ENCODE data around the gene OSCAR. TPM values are rescaled to one million over a fixed set of nuclear protein-coding genes. Genes with fewer than 3 reads are reported as not detected.

OSCAR gene, protein sequence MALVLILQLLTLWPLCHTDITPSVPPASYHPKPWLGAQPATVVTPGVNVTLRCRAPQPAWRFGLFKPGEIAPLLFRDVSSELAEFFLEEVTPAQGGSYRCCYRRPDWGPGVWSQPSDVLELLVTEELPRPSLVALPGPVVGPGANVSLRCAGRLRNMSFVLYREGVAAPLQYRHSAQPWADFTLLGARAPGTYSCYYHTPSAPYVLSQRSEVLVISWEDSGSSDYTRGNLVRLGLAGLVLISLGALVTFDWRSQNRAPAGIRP
- total RNA-seq: under 1 TPM; 0.20 to 0.44 TPM
- polyA plus RNA-seq (2013, experiment 1 of 2): 0.14 TPM
- polyA plus RNA-seq (2013, experiment 2 of 2): 0.12 TPM
- long read RNA-seq, experiment 1, partial matches to known transcripts: 0 of 1 reads
- long read RNA-seq, experiment 1, other reads (novel, unspliced or antisense): 1 of 1 reads
- long read RNA-seq, experiment 2, partial matches to known transcripts: 0 of 1 reads
- long read RNA-seq, experiment 2, other reads (novel, unspliced or antisense): 1 of 1 reads
- long read RNA-seq, experiment 3: 0 reads
- long read RNA-seq, experiment 4: 0 reads

DNA sequence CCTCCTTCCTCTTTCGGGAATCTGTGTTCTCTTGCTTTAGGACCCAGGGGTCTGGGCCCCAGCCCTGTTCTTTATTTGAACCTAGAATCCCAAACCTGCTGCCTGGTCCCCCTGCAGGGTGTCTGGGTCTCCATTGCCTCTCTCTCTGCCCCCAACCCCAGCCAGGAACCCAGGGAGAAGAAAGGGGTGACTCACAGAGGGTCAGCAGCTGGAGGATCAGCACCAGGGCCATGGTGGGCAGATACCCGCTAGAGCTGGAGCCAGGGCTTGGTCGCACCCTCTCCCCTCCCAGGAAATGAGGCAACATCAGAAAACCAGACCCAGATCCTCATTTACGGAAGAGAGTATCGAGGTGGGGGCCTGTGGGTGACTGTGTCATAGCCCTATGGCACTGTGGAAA is at the start of gene OSCAR:
Gene OSCAR, minus strand, starts transcription at position 243 of the 400 bp plus-strand sequence. Its CDS starts 11 bp downstream, at position 232.
- H3K27ac Mint-ChIP-seq: no peak within 1 kb of the TSS
- TF ChIP-seq, protein P1, sequence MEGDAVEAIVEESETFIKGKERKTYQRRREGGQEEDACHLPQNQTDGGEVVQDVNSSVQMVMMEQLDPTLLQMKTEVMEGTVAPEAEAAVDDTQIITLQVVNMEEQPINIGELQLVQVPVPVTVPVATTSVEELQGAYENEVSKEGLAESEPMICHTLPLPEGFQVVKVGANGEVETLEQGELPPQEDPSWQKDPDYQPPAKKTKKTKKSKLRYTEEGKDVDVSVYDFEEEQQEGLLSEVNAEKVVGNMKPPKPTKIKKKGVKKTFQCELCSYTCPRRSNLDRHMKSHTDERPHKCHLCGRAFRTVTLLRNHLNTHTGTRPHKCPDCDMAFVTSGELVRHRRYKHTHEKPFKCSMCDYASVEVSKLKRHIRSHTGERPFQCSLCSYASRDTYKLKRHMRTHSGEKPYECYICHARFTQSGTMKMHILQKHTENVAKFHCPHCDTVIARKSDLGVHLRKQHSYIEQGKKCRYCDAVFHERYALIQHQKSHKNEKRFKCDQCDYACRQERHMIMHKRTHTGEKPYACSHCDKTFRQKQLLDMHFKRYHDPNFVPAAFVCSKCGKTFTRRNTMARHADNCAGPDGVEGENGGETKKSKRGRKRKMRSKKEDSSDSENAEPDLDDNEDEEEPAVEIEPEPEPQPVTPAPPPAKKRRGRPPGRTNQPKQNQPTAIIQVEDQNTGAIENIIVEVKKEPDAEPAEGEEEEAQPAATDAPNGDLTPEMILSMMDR (conservative IDR thresholded peaks at IDR 0.05): no peak

DNA sequence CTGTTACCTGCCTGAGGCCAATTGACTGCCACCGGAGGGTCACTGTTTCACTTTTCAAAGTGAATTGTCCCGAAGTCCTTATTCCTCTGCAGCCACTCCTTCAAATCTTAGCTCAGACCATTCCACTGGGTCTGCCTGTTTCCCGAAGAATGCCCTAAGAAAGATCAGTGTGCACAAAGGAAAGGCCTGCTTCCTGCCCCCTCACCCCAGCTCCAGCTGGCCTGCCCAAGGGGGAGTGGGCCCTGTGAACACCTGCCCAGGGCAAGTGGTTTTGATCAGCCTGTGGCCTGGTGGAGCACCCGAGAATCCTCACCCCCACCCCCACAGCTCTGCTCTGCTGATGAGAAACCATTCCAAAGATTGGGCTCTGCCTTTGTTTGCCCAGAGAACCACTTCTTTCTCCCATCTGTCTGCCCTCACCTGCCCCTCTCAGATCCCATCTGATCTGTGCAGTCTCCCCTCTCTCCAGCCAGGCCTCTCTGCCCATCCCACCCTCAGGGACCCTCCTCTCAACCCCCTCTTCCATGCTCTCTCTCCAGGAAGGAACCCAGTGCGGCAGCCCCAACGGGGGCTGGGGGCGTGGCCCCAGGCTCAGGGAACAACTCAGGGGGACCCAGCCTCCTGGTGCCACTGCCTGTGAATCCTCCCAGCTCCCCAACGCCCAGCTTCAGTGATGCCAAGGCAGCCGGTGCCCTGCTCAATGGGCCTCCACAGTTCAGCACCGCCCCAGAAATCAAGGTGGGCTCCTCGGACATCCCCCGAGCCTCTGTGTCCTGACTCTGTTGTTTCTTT is 48.6 kb upstream of the OSCAR start:
- Histone ChIP-seq H3K36me3 (ENCODE audit: control insufficient read depth, insufficient read depth, low read length) (peaks cover 90% of the 10 kb centered on the region), H3K4me1 (ENCODE audit: control insufficient read depth, insufficient read depth, low read length) (no peaks in the 10 kb centered on the region), H3K4me3 (ENCODE audit: low read length) (no peak overlapping the region), H3K27me3 (ENCODE audit: control insufficient read depth, insufficient read depth, low read length, poor library complexity, severe bottlenecking) (no peaks in the 10 kb centered on the region), H3K27ac (ENCODE audit: low read depth, low read length) (no peak overlapping the region), H3K9ac (ENCODE audit: extremely low read depth, low read length, poor library complexity, severe bottlenecking) (no peak overlapping the region), H3K9me3 (ENCODE audit: control insufficient read depth, low read length) (no peaks in the 10 kb centered on the region)
- Mint-ChIP-seq H3K36me3 (ENCODE audit: low read depth) (peaks cover 74% of the 10 kb centered on the region), H3K27ac (peak overlapping the region; percentile 26), H3K9me3 (no peaks in the 10 kb centered on the region), H3K27me3 (ENCODE audit: insufficient read depth) (no peaks in the 10 kb centered on the region), H3K4me1 (no peaks in the 10 kb centered on the region), H3K4me3 (no peak overlapping the region)
- TF ChIP-seq, protein P1 (conservative IDR thresholded peaks at IDR 0.05): no peak
- DNase-seq: no peak
- WGBS, 2 experiments (ENCODE audit: insufficient coverage in 1 of 2, insufficient read length in 1 of 2): 92 to 96% methylated on average over 7 to 12 of the region's 12 CpGs

More for the DNA sequence above, at the start of gene OSCAR:
- Histone ChIP-seq H3K36me3 (ENCODE audit: control insufficient read depth, insufficient read depth, low read length) (peaks cover 4% of the 10 kb centered on the region), H3K27me3 (ENCODE audit: control insufficient read depth, insufficient read depth, low read length, poor library complexity, severe bottlenecking) (peaks cover 16% of the 10 kb centered on the region), H3K4me3 (ENCODE audit: low read length) (no peak within 1 kb of the TSS), H3K27ac (ENCODE audit: low read depth, low read length) (no peak within 1 kb of the TSS), H3K9ac (ENCODE audit: extremely low read depth, low read length, poor library complexity, severe bottlenecking) (no peak within 1 kb of the TSS), H3K4me1 (ENCODE audit: control insufficient read depth, insufficient read depth, low read length) (no peaks in the 10 kb centered on the region), H3K9me3 (ENCODE audit: control insufficient read depth, low read length) (no peaks in the 10 kb centered on the region)
- WGBS, 2 experiments (ENCODE audit: insufficient coverage in 1 of 2, insufficient read length in 1 of 2): 93 to 100% methylated on average over 3 to 5 of the region's 5 CpGs
- peak; percentile 52 for DNase-seq
- Mint-ChIP-seq H3K36me3 (ENCODE audit: low read depth) (peaks cover 6% of the 10 kb centered on the region), H3K4me3 (no peak within 1 kb of the TSS), H3K27me3 (ENCODE audit: insufficient read depth) (peaks cover 14% of the 10 kb centered on the region), H3K4me1 (peaks cover 3% of the 10 kb centered on the region), H3K9me3 (no peaks in the 10 kb centered on the region)

DNA sequence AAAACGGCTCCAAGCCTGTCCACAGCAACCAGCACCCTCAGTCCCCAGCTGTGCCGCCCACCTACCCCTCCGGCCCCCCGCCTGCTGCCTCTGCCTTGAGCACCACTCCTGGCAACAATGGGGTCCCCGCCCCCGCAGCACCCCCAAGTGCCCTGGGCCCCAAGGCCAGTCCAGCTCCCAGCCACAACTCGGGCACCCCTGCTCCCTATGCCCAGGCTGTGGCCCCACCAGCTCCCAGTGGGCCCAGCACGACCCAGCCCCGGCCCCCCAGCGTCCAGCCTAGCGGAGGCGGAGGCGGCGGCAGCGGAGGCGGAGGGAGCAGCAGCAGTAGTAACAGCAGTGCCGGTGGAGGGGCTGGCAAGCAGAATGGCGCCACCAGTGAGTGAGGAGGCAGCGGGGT is 47.6 kb upstream of the OSCAR start:
- Mint-ChIP-seq H3K27me3 (ENCODE audit: insufficient read depth) (no peaks in the 10 kb centered on the region), H3K36me3 (ENCODE audit: low read depth) (peaks cover 76% of the 10 kb centered on the region), H3K9me3 (no peaks in the 10 kb centered on the region), H3K4me1 (no peaks in the 10 kb centered on the region), H3K4me3 (no peak overlapping the region), H3K27ac (no peak overlapping the region)
- no peaks in the 10 kb centered on the region for H3K9me3 ChIP-seq (ENCODE audit: control insufficient read depth, low read length)
- no peak for DNase-seq
- no peaks in the 10 kb centered on the region for H3K4me1 ChIP-seq (ENCODE audit: control insufficient read depth, insufficient read depth, low read length)
- no peak overlapping the region for H3K27ac ChIP-seq (ENCODE audit: low read depth, low read length)
- H3K36me3 ChIP-seq (ENCODE audit: control insufficient read depth, insufficient read depth, low read length): peaks cover 90% of the 10 kb centered on the region
- 91 to 97% methylated on average over 8 to 17 of the region's 19 CpGs for WGBS, 2 experiments (ENCODE audit: insufficient coverage in 1 of 2, insufficient read length in 1 of 2)
- H3K27me3 ChIP-seq (ENCODE audit: control insufficient read depth, insufficient read depth, low read length, poor library complexity, severe bottlenecking): no peaks in the 10 kb centered on the region
- H3K4me3 ChIP-seq (ENCODE audit: low read length): no peak overlapping the region
- TF ChIP-seq, protein P1 (conservative IDR thresholded peaks at IDR 0.05): no peak
- H3K9ac ChIP-seq (ENCODE audit: extremely low read depth, low read length, poor library complexity, severe bottlenecking): no peak overlapping the region

Measured in endodermal cell (in vitro differentiated cells).